Measurements from ENCODE around the gene NUSAP1. TPM values are rescaled to one million over a fixed set of nuclear protein-coding genes. Genes with fewer than 3 reads are reported as not detected.

Gene NUSAP1
- total RNA-seq, 3 donors from 2014 or later (not counting 1 experiment from before 2014, with no cell fraction given): 5.6 to 9.4 (median 7.6) TPM

- intact Hi-C loops (cut with micrococcal nuclease): no loop called here
- H3K27ac Mint-ChIP-seq: no peak overlapping the region
- ATAC-seq: no peak
Measured at GRCh38 chr15:41334293-41335120, 1.8 kb downstream of the NUSAP1 start.

DNA sequence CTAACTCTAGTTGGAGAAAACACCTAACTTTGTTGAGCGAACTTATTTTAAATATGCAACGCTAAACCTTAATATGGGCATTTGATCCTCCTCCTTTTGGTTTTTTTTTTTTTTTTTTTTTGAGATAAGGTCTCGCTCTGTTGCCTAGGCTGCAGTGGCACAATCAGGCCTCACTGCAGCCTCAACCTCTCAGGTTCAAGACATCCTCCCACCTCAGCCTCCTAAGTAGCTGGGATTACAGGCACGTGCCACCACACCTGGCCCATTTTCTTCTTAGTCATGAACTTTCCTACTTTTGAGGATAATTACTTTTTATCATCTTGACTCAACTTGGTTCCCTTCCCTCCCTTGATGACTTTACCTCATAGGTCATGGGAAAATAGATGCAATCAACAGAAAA, 3.9 kb downstream of the NUSAP1 start:
- intact Hi-C loops (cut with micrococcal nuclease): no loop called here
- Histone ChIP-seq H3K27me3 (ENCODE audit: control insufficient read depth, insufficient read depth, low read length) (no peaks in the 10 kb centered on the region), H3K4me3 (ENCODE audit: low read length) (no peak overlapping the region), H3K36me3 (ENCODE audit: control insufficient read depth, insufficient read depth, low read length) (no peaks in the 10 kb centered on the region), H3K27ac (ENCODE audit: low read length) (no peak overlapping the region), H3K9me3 (ENCODE audit: control insufficient read depth, insufficient read depth, low read length) (no peaks in the 10 kb centered on the region), H3K4me1 (ENCODE audit: control insufficient read depth, insufficient read depth, low read length) (peaks cover 12% of the 10 kb centered on the region)
- H3K4me3 Mint-ChIP-seq: no peak overlapping the region
- H3K36me3 Mint-ChIP-seq: no peaks in the 10 kb centered on the region
- no peak for ATAC-seq
- no peaks in the 10 kb centered on the region for H3K27me3 Mint-ChIP-seq (ENCODE audit: low read depth in 2 of 2)
- peaks cover 24 to 27% of the 10 kb centered on the region in 2 donors for H3K4me1 Mint-ChIP-seq
- TF ChIP-seq CTCF (IDR thresholded peaks at IDR 0.05): no peak
- WGBS (ENCODE audit: insufficient coverage): 81% methylated on average over 4 of the region's 4 CpGs
- H3K9me3 Mint-ChIP-seq: no peaks in the 10 kb centered on the region
- no peak overlapping the region for H3K27ac Mint-ChIP-seq
- DNase-seq: peak in 1 of 2 donors; percentile 19

More at GRCh38 chr15:41334293-41335120, 1.8 kb downstream of the NUSAP1 start:
- Mint-ChIP-seq H3K27me3 (ENCODE audit: low read depth in 2 of 2) (no peaks in the 10 kb centered on the region), H3K4me1 (peaks cover 26 to 27% of the 10 kb centered on the region in 2 donors), H3K4me3 (peak overlapping the region; percentile 84), H3K36me3 (no peaks in the 10 kb centered on the region), H3K9me3 (no peaks in the 10 kb centered on the region)
- Histone ChIP-seq H3K27ac (ENCODE audit: low read length) (no peak overlapping the region), H3K9me3 (ENCODE audit: control insufficient read depth, insufficient read depth, low read length) (no peaks in the 10 kb centered on the region), H3K27me3 (ENCODE audit: control insufficient read depth, insufficient read depth, low read length) (no peaks in the 10 kb centered on the region), H3K4me1 (ENCODE audit: control insufficient read depth, insufficient read depth, low read length) (peaks cover 12% of the 10 kb centered on the region), H3K4me3 (ENCODE audit: low read length) (no peak overlapping the region), H3K36me3 (ENCODE audit: control insufficient read depth, insufficient read depth, low read length) (no peaks in the 10 kb centered on the region)
- DNase-seq: no peak
- TF ChIP-seq CTCF (IDR thresholded peaks at IDR 0.05): no peak
- 77% methylated on average over 12 of the region's 12 CpGs for WGBS (ENCODE audit: insufficient coverage)

GRCh38 chr15:41337047-41337446, 4.4 kb downstream of the NUSAP1 start:
- Histone ChIP-seq H3K27ac (ENCODE audit: low read length) (no peak overlapping the region), H3K27me3 (ENCODE audit: control insufficient read depth, insufficient read depth, low read length) (no peaks in the 10 kb centered on the region), H3K4me3 (ENCODE audit: low read length) (no peak overlapping the region), H3K4me1 (ENCODE audit: control insufficient read depth, insufficient read depth, low read length) (peaks cover 7% of the 10 kb centered on the region), H3K36me3 (ENCODE audit: control insufficient read depth, insufficient read depth, low read length) (no peaks in the 10 kb centered on the region), H3K9me3 (ENCODE audit: control insufficient read depth, insufficient read depth, low read length) (no peaks in the 10 kb centered on the region)
- H3K27me3 Mint-ChIP-seq (ENCODE audit: low read depth in 2 of 2): no peaks in the 10 kb centered on the region
- DNase-seq (no peak), ATAC-seq (no peak)
- no peaks in the 10 kb centered on the region for H3K9me3 Mint-ChIP-seq
- no peak overlapping the region for H3K4me3 Mint-ChIP-seq
- 98% methylated on average over 6 of the region's 6 CpGs for WGBS (ENCODE audit: insufficient coverage)
- H3K27ac Mint-ChIP-seq: no peak overlapping the region
- intact Hi-C loops (cut with micrococcal nuclease): no loop called here
- no peak for TF ChIP-seq CTCF (IDR thresholded peaks at IDR 0.05)
- no peaks in the 10 kb centered on the region for H3K36me3 Mint-ChIP-seq
- H3K4me1 Mint-ChIP-seq: peaks cover 20 to 22% of the 10 kb centered on the region in 2 donors
